ENCODE measurements around the gene MYL3. TPM values are rescaled to one million over a fixed set of nuclear protein-coding genes. Genes with fewer than 3 reads are reported as not detected.

MYL3 gene
- total and polyA plus RNA-seq, 2 experiments from 2014 or later = not detected

GRCh38 chr3:46873521-46873920 is 10.3 kb upstream of the MYL3 start:
- Histone ChIP-seq H3K27me3 (ENCODE audit: insufficient read depth) (peaks cover 8% of the 10 kb centered on the region), H3K4me3 (no peak overlapping the region), H3K36me3 (ENCODE audit: insufficient read depth) (no peaks in the 10 kb centered on the region), H3F3A (replicated peaks; ENCODE audit: low read depth) (no peaks in the 10 kb centered on the region), H2AFZ (no peak overlapping the region), H3K4me1 (ENCODE audit: insufficient read depth) (no peaks in the 10 kb centered on the region), H3K4me2 (no peak overlapping the region), H4K20me1 (replicated peaks; ENCODE audit: insufficient read depth) (no peaks in the 10 kb centered on the region), H3K9me2 (ENCODE audit: insufficient read depth) (no peaks in the 10 kb centered on the region), H3K27ac (ENCODE audit: low read depth) (no peak overlapping the region), H3K79me2 (replicated peaks; ENCODE audit: insufficient read depth) (no peaks in the 10 kb centered on the region)
- no peaks in the 10 kb centered on the region for H3K9me3 Mint-ChIP-seq
- no peak for TF ChIP-seq NANOG (IDR thresholded peaks at IDR 0.05; ENCODE audit: borderline replicate concordance)
- TF ChIP-seq CREB1 (CRISPR knock-in tag; IDR thresholded peaks at IDR 0.05; ENCODE audit: low read depth) = no peak
- TF ChIP-seq ETS1 (IDR thresholded peaks at IDR 0.05) = no peak
- TF ChIP-seq JUNB (IDR thresholded peaks at IDR 0.05; ENCODE audit: unreplicated experiment) = no peak
- no peak for TF ChIP-seq ZNF462 (CRISPR knock-in tag; IDR thresholded peaks at IDR 0.05)
- TF ChIP-seq REST (IDR thresholded peaks at IDR 0.05; ENCODE audit: unreplicated experiment) = no peak
- no peak for ATAC-seq
- peaks cover 34% of the 10 kb centered on the region for H3K27me3 Mint-ChIP-seq (ENCODE audit: insufficient read depth, low read depth, poor library complexity)
- H3K4me3 Mint-ChIP-seq = no peak overlapping the region
- H3K36me3 Mint-ChIP-seq (ENCODE audit: low read depth) = no peaks in the 10 kb centered on the region
- no peak overlapping the region for H3K27ac Mint-ChIP-seq
- DNase-seq (ENCODE audit: low spot score) = no peak
- H3K4me1 Mint-ChIP-seq = peaks cover 11% of the 10 kb centered on the region
